ENCODE results near the gene SYTL2.
A peak's percentile ranks its signal among the peaks of the same experiment; 100 is the strongest.
"Not testable (repeated sequence)": the region's sequence is repeated elsewhere in the genome, so short reads cannot be mapped to it uniquely, and the experiment has no call there.

SYTL2 gene, protein sequence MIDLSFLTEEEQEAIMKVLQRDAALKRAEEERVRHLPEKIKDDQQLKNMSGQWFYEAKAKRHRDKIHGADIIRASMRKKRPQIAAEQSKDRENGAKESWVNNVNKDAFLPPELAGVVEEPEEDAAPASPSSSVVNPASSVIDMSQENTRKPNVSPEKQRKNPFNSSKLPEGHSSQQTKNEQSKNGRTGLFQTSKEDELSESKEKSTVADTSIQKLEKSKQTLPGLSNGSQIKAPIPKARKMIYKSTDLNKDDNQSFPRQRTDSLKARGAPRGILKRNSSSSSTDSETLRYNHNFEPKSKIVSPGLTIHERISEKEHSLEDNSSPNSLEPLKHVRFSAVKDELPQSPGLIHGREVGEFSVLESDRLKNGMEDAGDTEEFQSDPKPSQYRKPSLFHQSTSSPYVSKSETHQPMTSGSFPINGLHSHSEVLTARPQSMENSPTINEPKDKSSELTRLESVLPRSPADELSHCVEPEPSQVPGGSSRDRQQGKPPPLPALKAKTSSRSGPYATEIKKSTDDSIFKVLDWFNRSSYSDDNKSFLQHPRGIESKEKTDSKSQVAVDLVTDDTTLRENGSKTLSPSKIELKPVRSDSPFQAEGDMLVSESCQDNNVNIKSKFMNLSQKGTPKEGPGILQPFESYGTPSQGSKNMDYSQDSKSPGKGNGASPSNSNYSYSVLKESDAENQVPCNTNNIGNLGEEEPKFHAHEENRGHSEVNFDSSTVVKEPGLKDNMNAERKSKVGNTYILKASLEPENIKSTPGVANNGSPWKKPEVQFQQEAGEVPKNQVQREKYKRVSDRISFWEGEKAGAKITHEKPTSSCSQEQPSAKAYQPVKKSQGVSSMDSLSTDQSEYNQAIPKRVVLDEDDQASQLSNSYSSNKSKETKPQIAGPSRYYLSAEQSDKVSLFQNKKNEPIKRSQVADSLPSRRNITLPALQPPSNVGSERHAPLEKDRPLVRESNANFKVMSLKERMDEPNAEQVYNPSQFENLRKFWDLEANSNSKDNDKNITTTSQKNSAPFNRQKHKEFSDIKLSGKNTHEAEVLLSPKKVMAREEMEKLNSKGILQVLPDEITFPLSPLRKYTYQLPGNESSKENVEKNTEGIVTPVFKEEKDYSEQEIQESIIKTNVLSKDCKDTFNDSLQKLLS (N-terminal part only)

DNA sequence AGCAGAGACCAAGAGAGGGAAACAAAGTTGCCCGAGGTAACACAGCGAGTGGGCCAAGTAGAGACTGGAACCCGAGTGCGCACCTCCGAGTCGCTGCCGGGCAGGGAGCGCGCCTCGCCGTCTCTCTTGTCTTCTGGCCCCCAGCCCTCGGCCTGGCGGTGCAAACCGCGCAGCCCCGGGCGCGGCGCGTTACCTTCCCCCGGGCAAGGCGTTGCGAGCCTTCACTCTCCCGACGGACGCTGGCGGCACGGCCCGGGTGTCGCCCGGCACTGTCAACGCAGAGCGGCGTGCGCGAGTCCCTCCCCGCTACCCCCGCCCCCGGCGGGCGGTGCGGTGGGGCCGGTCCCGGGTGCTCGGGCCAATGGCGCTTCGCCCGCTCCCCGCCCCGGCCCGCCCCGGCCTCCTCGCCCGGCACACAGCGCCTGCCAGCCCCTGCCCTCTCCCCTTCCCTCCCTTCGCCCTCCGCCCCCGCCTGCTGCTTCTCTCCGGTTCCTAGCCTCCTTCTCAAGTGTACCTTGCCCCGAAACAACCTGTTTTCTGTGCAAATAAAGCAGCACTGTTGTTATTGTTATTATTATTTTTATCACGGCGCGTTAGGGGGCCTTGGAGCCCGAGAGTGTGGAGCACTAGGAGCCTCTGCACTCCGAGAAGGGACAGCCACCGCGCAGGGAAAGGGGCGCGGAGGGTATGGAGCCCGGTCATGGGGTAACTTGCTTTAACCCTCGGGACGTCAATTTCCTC is at the start of gene SYTL2:
SYTL2 (minus strand) TSS at position 271 of the 741 bp plus-strand sequence. CDS start 53,416 bp downstream, outside the sequence.
- H3K27me3 ChIP-seq (ENCODE audit: insufficient read depth, low read length) = peaks cover 28% of the 10 kb centered on the region
- peak within 1 kb of the TSS; percentile 93 for H2AFZ ChIP-seq (ENCODE audit: low read depth, low read length)
- peaks cover 8% of the 10 kb centered on the region for H3K4me1 ChIP-seq (ENCODE audit: insufficient read depth, low read length)
- no peaks in the 10 kb centered on the region for H3K36me3 ChIP-seq (ENCODE audit: insufficient read depth, low read length)
- no peaks in the 10 kb centered on the region for H3K9me3 ChIP-seq (ENCODE audit: low read length)
- H3K4me3 ChIP-seq (ENCODE audit: low read length) = peak within 1 kb of the TSS; percentile 49

DNA sequence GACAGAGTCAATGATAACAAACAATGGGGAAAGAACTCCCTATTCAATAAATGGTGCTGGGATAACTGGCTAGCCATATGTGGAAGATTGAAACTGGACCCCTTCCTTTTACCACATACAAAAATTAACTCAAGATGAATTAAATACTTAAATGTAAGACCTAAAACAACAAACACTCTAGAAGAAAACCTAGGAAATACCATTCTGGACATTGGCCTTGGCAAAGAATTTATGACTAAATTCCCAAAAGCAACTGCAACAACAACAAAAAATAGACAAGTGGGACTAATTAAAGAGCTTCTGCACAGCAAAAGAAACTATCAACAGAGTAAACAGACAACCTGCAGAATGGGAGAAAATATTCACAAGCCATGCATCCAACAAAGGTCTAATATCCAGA is 48.6 kb upstream of the SYTL2 start:
- not testable (repeated sequence) for H3K27me3 ChIP-seq (ENCODE audit: insufficient read depth, low read length); H3K4me1 ChIP-seq (ENCODE audit: insufficient read depth, low read length); H2AFZ ChIP-seq (ENCODE audit: low read depth, low read length); H3K36me3 ChIP-seq (ENCODE audit: insufficient read depth, low read length); H3K4me3 ChIP-seq (ENCODE audit: low read length); H3K9me3 ChIP-seq (ENCODE audit: low read length)

DNA sequence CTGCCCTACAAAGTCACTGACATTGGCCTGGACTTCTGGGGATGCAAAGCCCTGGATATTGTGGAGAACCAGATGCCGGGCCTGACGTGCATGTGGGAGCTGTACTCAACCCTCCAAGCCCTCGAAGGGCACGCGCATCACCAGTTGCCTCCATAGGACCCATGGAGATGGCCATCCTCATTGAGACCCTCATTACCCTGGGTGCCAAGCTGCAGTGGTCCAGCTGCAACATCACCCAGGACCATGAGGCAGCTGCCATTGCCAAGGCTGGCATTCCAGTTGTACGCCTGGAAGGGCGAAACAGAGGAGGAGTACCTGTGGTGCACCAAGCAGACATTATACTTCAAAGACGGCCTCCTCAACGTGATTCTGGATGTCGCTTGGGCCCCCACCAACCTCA is 46.2 kb upstream of the SYTL2 start:
- Histone ChIP-seq H3K9me3 (ENCODE audit: low read length) (peaks cover 3% of the 10 kb centered on the region), H3K4me1 (ENCODE audit: insufficient read depth, low read length) (peaks cover 6% of the 10 kb centered on the region), H2AFZ (ENCODE audit: low read depth, low read length) (no peak overlapping the region), H3K36me3 (ENCODE audit: insufficient read depth, low read length) (no peaks in the 10 kb centered on the region), H3K27me3 (ENCODE audit: insufficient read depth, low read length) (no peaks in the 10 kb centered on the region), H3K4me3 (ENCODE audit: low read length) (no peak overlapping the region)

DNA sequence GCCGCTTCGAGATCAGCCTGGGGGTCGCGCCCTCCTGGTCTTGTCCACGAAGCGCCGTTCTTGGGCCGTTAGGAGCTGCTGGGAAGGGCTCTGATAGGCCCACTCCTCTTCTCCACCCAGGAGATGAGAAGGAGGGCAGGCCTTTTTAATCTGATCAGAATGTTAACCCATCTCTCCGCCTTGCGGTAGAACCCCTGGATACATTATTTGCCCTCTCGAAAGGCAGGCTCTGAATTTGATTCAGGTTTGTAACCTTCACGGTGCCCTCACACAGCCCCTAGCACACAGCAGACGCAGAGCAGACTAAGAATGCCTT is 44.4 kb upstream of the SYTL2 start, which contains the start of gene CCDC83:
CCDC83 (plus strand) TSS at position 43 of the 316 bp plus-strand sequence. CDS start 9,741 bp downstream, outside the sequence.
- Histone ChIP-seq H3K9me3 (ENCODE audit: low read length) (peaks cover 3% of the 10 kb centered on the region), H3K4me3 (ENCODE audit: low read length) (peak within 1 kb of the TSS; percentile 74), H2AFZ (ENCODE audit: low read depth, low read length) (peak within 1 kb of the TSS; percentile 95), H3K36me3 (ENCODE audit: insufficient read depth, low read length) (no peaks in the 10 kb centered on the region), H3K4me1 (ENCODE audit: insufficient read depth, low read length) (peaks cover 6% of the 10 kb centered on the region), H3K27me3 (ENCODE audit: insufficient read depth, low read length) (no peaks in the 10 kb centered on the region)

DNA sequence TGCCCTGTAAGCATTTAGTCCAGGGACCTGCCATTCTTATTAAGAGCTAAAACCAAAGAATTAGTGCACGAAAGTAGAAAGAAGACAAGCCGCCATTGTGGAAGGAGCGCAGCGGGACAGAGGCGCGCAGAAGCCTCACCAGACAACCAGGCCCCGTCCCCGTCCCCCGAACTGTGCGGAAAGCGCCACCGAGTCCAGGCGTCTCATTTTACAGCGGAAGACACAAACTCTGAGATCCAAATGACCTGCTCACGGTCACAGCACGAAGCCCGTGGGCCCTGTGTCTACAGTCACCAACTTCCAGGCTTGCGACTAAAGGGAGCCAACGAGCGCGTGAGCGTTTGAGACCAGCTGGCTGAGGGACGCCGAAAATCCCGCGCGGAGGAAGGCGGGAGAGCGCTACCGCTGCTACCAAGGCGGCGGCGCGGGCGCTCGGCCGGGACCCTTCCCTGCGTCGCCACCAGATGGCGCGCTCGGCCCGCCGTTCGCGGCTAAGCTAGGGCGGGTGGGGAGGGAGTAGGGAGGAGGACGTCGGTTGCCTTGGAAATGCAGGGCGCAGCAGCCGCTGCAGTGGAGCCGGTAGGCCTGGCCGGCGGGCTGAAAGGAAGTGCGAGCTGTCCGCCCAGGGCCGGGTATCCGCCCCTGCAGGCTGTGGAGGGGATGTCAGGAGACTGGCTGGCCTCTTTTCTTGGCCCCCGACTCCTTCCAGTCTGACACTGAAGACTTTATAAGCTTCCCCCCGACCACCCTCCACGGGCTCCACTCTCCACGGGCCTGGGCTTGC is 43.8 kb upstream of the SYTL2 start:
- no peaks in the 10 kb centered on the region for H3K36me3 ChIP-seq (ENCODE audit: insufficient read depth, low read length)
- peaks cover 3% of the 10 kb centered on the region for H3K9me3 ChIP-seq (ENCODE audit: low read length)
- H3K27me3 ChIP-seq (ENCODE audit: insufficient read depth, low read length) = no peaks in the 10 kb centered on the region
- H3K4me3 ChIP-seq (ENCODE audit: low read length) = peak overlapping the region; percentile 74
- H2AFZ ChIP-seq (ENCODE audit: low read depth, low read length) = peak overlapping the region; percentile 95
- H3K4me1 ChIP-seq (ENCODE audit: insufficient read depth, low read length) = peaks cover 6% of the 10 kb centered on the region

DNA sequence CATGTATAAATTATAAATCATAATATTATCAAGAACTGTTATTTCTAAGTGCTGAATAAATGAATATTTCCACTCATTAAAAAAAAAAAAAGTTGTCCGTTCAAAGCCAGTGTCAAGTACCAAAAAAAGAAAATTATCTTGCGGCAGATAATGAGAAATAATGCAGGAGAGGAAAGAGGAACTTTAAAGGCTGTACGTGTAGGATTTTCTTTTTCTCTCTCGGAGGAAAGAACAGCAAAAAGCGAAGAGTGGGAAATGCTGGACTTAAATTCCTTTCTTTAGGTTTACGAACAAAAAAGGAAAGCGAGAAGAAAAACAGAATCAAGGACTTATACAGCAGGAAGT is 43.2 kb upstream of the SYTL2 start:
- Histone ChIP-seq H2AFZ (ENCODE audit: low read depth, low read length) (peak overlapping the region; percentile 95), H3K36me3 (ENCODE audit: insufficient read depth, low read length) (no peaks in the 10 kb centered on the region), H3K9me3 (ENCODE audit: low read length) (peaks cover 3% of the 10 kb centered on the region), H3K4me1 (ENCODE audit: insufficient read depth, low read length) (peaks cover 6% of the 10 kb centered on the region), H3K27me3 (ENCODE audit: insufficient read depth, low read length) (no peaks in the 10 kb centered on the region), H3K4me3 (ENCODE audit: low read length) (peak overlapping the region; percentile 74)

DNA sequence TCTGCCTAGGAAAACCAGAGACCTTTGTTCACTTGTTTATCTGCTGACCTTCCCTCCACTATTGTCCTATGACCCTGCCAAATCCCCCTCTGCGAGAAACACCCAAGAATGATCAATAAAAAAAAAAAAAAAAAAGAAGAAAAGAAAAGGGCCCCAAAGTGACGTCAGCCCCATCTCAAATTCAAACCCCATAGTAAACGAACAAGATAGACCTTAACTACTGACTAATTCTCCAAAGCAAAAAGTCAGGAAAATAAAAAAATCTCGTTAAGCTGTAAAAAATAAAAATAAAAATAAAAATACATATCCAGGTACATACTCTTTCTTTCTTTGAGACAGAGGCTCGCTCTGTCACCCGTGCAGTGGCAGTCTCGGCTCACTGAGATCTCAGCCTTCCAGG is 42.6 kb upstream of the SYTL2 start:
- not testable (repeated sequence) for H2AFZ ChIP-seq (ENCODE audit: low read depth, low read length); H3K9me3 ChIP-seq (ENCODE audit: low read length); H3K36me3 ChIP-seq (ENCODE audit: insufficient read depth, low read length); H3K4me1 ChIP-seq (ENCODE audit: insufficient read depth, low read length); H3K4me3 ChIP-seq (ENCODE audit: low read length); H3K27me3 ChIP-seq (ENCODE audit: insufficient read depth, low read length)

DNA sequence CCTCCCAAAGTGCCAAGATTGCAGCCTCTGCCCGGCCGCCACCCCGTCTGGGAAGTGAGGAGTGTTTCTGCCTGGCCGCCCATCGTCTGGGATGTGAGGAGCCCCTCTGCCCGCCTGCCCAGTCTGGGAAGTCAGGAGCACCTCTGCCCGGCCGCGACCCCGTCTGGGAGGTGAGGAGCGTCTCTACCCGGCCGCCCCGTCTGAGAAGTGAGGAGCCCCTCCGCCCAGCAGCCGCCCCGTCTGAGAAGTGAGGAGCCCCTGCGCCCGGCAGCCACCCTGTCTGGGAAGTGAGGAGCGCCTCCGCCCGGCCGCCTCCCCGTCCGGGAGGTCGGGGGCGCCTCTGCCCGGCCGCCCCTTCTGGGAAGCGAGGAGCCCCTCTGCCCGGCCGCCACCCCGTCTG is 41.8 kb upstream of the SYTL2 start:
- not testable (repeated sequence) for H3K27me3 ChIP-seq (ENCODE audit: insufficient read depth, low read length); H3K36me3 ChIP-seq (ENCODE audit: insufficient read depth, low read length); H3K9me3 ChIP-seq (ENCODE audit: low read length); H3K4me1 ChIP-seq (ENCODE audit: insufficient read depth, low read length); H2AFZ ChIP-seq (ENCODE audit: low read depth, low read length); H3K4me3 ChIP-seq (ENCODE audit: low read length)

DNA sequence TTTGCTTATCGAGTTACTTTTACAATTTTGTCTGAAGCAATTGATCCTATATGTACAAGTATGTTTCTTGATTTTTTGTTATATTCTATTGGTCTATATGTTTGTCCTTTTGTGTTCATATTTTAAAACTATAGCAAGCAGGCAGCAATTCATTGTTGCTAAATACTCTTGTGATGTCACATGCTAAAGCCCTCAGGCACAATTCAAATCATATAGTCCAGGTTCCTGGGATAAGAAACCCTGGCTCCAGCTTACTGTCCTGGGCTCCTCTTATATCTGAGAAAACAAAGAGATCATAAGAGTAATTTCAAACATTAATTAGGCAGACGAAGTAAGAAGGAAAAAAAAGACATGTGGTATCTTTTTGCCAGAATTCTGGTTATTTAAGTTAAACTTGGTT is 37.6 kb upstream of the SYTL2 start:
- H3K36me3 ChIP-seq (ENCODE audit: insufficient read depth, low read length) = no peaks in the 10 kb centered on the region
- H3K4me1 ChIP-seq (ENCODE audit: insufficient read depth, low read length) = no peaks in the 10 kb centered on the region
- no peak overlapping the region for H3K4me3 ChIP-seq (ENCODE audit: low read length)
- H3K27me3 ChIP-seq (ENCODE audit: insufficient read depth, low read length) = no peaks in the 10 kb centered on the region
- H3K9me3 ChIP-seq (ENCODE audit: low read length) = no peaks in the 10 kb centered on the region
- no peak overlapping the region for H2AFZ ChIP-seq (ENCODE audit: low read depth, low read length)

DNA sequence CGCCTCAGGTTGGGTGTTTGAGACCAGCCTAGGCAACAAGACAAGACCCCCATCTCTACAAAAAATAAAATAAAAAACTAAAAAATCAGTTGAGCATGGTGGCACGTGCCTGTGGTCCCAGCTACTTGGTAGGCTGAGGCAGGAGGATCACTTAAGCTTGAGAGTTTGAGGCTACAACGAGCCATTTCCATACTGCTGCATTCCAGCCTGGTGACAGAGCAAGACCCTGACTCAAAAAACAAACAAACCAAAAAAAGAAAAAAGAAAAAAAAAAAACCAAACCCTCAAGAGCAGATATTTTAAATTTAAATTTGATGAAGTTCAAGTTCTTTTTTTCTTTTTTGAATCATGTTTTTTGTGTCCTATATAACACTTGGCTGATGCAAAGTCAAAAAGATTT is 37.1 kb upstream of the SYTL2 start:
- Histone ChIP-seq H3K9me3 (ENCODE audit: low read length) (no peaks in the 10 kb centered on the region), H3K27me3 (ENCODE audit: insufficient read depth, low read length) (no peaks in the 10 kb centered on the region), H2AFZ (ENCODE audit: low read depth, low read length) (no peak overlapping the region), H3K4me1 (ENCODE audit: insufficient read depth, low read length) (no peaks in the 10 kb centered on the region), H3K4me3 (ENCODE audit: low read length) (no peak overlapping the region), H3K36me3 (ENCODE audit: insufficient read depth, low read length) (no peaks in the 10 kb centered on the region)

DNA sequence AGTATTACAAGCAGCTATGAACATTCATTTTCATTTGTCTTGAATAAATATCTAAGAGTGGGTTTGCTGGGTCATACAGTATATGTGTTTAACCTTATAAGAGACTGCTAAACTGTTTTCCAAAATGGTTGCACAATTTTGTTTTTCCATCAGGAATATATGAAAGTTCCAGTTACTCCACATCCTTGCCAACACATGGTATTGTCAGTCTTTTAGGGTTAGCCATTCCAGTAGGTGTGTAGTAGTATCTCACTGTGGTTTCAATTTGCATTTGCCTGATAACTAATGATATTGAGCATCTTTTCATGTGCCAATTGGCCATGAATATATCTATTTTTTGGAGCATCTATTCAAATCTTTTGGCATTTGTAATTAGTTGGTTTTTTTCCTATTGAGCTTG is 36.5 kb upstream of the SYTL2 start:
- Histone ChIP-seq H3K36me3 (ENCODE audit: insufficient read depth, low read length) (no peaks in the 10 kb centered on the region), H3K4me1 (ENCODE audit: insufficient read depth, low read length) (no peaks in the 10 kb centered on the region), H3K9me3 (ENCODE audit: low read length) (no peaks in the 10 kb centered on the region), H3K27me3 (ENCODE audit: insufficient read depth, low read length) (no peaks in the 10 kb centered on the region), H2AFZ (ENCODE audit: low read depth, low read length) (no peak overlapping the region), H3K4me3 (ENCODE audit: low read length) (no peak overlapping the region)

DNA sequence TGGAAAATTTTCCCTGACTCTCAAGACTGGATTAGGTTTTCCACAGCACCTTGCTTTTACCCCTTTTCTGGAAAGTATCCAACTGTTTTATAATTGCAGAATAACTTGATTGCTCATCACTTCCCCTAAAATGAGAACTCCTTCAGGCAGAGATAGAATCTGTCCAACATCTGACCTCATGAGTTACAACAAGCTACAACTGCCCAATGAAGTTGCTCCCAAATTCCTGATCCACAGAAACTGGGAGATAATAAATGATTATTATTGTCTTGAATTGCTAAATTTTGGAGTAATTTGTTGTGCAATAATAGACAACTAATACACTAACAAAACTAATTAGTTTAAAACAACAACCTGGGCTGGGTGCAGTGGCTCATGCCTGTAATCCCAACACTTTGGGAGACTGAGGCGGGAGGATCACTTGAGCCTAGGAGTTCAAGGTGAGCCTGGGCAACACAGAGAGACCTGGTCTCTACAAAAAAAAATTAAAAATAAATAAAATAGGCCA is 34.2 kb upstream of the SYTL2 start:
- no peaks in the 10 kb centered on the region for H3K9me3 ChIP-seq (ENCODE audit: low read length)
- H3K4me3 ChIP-seq (ENCODE audit: low read length) = no peak overlapping the region
- no peak overlapping the region for H2AFZ ChIP-seq (ENCODE audit: low read depth, low read length)
- no peaks in the 10 kb centered on the region for H3K27me3 ChIP-seq (ENCODE audit: insufficient read depth, low read length)
- H3K36me3 ChIP-seq (ENCODE audit: insufficient read depth, low read length) = no peaks in the 10 kb centered on the region
- H3K4me1 ChIP-seq (ENCODE audit: insufficient read depth, low read length) = no peaks in the 10 kb centered on the region
